Cardiac fibroblast (primary cell): Measurements from ENCODE around the gene SMC5.

ENCODE experiments used
- DNase-seq, 2 donors: peaks; one replicate each; pipeline versions ENCODE4 v3.0.0 to v3.0.0-alpha.2; 2010; ENCODE audit warnings: low read depth in 2 of 2
- H3K4me3 ChIP-seq, 2 donors: replicated peaks in 1 of 2; 1 replicate in 1 of 2; 2 replicates in 1 of 2; pipeline ENCODE4 v1.5.1; 2011; ENCODE audit warnings: low read depth in 2 of 2, low read length in 2 of 2, mild to moderate bottlenecking in 2 of 2, moderate library complexity in 1 of 2
- CTCF ChIP-seq: IDR thresholded peaks from one replicate; pipeline ENCODE4 v1.5.1; 2011; ENCODE audit warnings: low read depth, mild to moderate bottlenecking, low read length, inconsistent platforms

SMC5 gene

GRCh38 chr9:70258692-70259511, at the start of gene SMC5:
TSS of gene SMC5 (plus strand) at chr9:70258978. CDS start at chr9:70259079, 101 bp downstream.
- DNase-seq: peak; percentile 93 to 96
- no peak for TF ChIP-seq CTCF

GRCh38 chr9:70217029-70217428, 41.7 kb upstream of the SMC5 start:
- no peak for DNase-seq
- no peak overlapping the region for H3K4me3 ChIP-seq
- TF ChIP-seq CTCF: no peak

More at GRCh38 chr9:70258692-70259511, at the start of gene SMC5:
- H3K4me3 ChIP-seq: peak within 1 kb of the TSS; percentile 74 to 89

- no peak overlapping the region for H3K4me3 ChIP-seq
- TF ChIP-seq CTCF: no peak
- DNase-seq: peak in 1 of 2 donors; percentile 60
Observed at GRCh38 chr9:70218767-70219166, 40.0 kb upstream of the SMC5 start.

- no peak overlapping the region for H3K4me3 ChIP-seq
- TF ChIP-seq CTCF: no peak
- DNase-seq: no peak
Observed at GRCh38 chr9:70220216-70220615, 38.6 kb upstream of the SMC5 start.

- no peak for TF ChIP-seq CTCF
- no peak for DNase-seq
- H3K4me3 ChIP-seq: no peak overlapping the region
Observed at GRCh38 chr9:70222354-70222753, 36.4 kb upstream of the SMC5 start.

- TF ChIP-seq CTCF: no peak
- H3K4me3 ChIP-seq: no peak overlapping the region
- DNase-seq: no peak
Observed at GRCh38 chr9:70228118-70228517, 30.7 kb upstream of the SMC5 start.
